ES-I3 (cell line): ENCODE data around the gene ETS1.

Source experiments
- H3K36me3 ChIP-seq: 2 replicates; pipeline ENCODE4 v1.6.1; 2013; ENCODE audit warnings: mild to moderate bottlenecking, low read length, control low read depth, moderate library complexity; ENCODE audit not compliant: insufficient read depth
- H3K4me1 ChIP-seq: 2 replicates; pipeline ENCODE4 v1.6.1; 2013; ENCODE audit warnings: mild to moderate bottlenecking, control low read depth, low read length; ENCODE audit not compliant: insufficient read depth
- H3K9ac ChIP-seq: 2 replicates; pipeline ENCODE4 v1.6.1; 2013; ENCODE audit warnings: low read depth, mild to moderate bottlenecking, low read length, moderate library complexity
- H3K9me3 ChIP-seq: 2 replicates; pipeline ENCODE4 v1.6.1; 2013; ENCODE audit warnings: mild to moderate bottlenecking, low read length, moderate library complexity; ENCODE audit not compliant: control insufficient read depth, insufficient read depth

Gene ETS1

GRCh38 chr11:128540469-128540868 lies 46.9 kb downstream of the ETS1 start:
- H3K9ac ChIP-seq: no peak overlapping the region
- H3K36me3 ChIP-seq: no peaks in the 10 kb centered on the region
- H3K4me1 ChIP-seq: peaks cover 5% of the 10 kb centered on the region; the same call in 1 of the 2 replicates
- H3K9me3 ChIP-seq: no peaks in the 10 kb centered on the region

GRCh38 chr11:128536506-128536905 lies 50.9 kb downstream of the ETS1 start:
- Histone ChIP-seq H3K9me3 (no peaks in the 10 kb centered on the region), H3K4me1 (peaks cover 18% of the 10 kb centered on the region), H3K36me3 (no peaks in the 10 kb centered on the region), H3K9ac (no peak overlapping the region)

GRCh38 chr11:128535468-128536457 lies 51.6 kb downstream of the ETS1 start:
- Histone ChIP-seq H3K36me3 (no peaks in the 10 kb centered on the region), H3K9ac (no peak overlapping the region), H3K4me1 (peaks cover 18% of the 10 kb centered on the region), H3K9me3 (no peaks in the 10 kb centered on the region)

- Histone ChIP-seq H3K9ac (peak overlapping the region; percentile 5; the same call in 1 of the 2 replicates), H3K4me1 (peaks cover 19% of the 10 kb centered on the region), H3K9me3 (no peaks in the 10 kb centered on the region), H3K36me3 (no peaks in the 10 kb centered on the region)
Measured at GRCh38 chr11:128533472-128533871, 53.9 kb downstream of the ETS1 start.

GRCh38 chr11:128532572-128533091 lies 54.7 kb downstream of the ETS1 start:
- peaks cover 25% of the 10 kb centered on the region for H3K4me1 ChIP-seq
- no peaks in the 10 kb centered on the region for H3K36me3 ChIP-seq
- H3K9ac ChIP-seq: peak overlapping the region; percentile 5; the same call in 1 of the 2 replicates
- H3K9me3 ChIP-seq: no peaks in the 10 kb centered on the region

- Histone ChIP-seq H3K9me3 (no peaks in the 10 kb centered on the region), H3K4me1 (peaks cover 25% of the 10 kb centered on the region), H3K9ac (no peak overlapping the region), H3K36me3 (no peaks in the 10 kb centered on the region)
Measured at GRCh38 chr11:128532016-128532571, 55.3 kb downstream of the ETS1 start.

GRCh38 chr11:128531588-128531987 lies 55.8 kb downstream of the ETS1 start:
- no peak overlapping the region for H3K9ac ChIP-seq
- no peaks in the 10 kb centered on the region for H3K36me3 ChIP-seq
- no peaks in the 10 kb centered on the region for H3K9me3 ChIP-seq
- H3K4me1 ChIP-seq: peaks cover 25% of the 10 kb centered on the region

- H3K9ac ChIP-seq: no peak overlapping the region
- no peaks in the 10 kb centered on the region for H3K9me3 ChIP-seq
- H3K36me3 ChIP-seq: no peaks in the 10 kb centered on the region
- H3K4me1 ChIP-seq: peaks cover 30% of the 10 kb centered on the region
Measured at GRCh38 chr11:128530118-128531074, 57.0 kb downstream of the ETS1 start.

- Histone ChIP-seq H3K9ac (no peak overlapping the region), H3K9me3 (no peaks in the 10 kb centered on the region), H3K36me3 (no peaks in the 10 kb centered on the region), H3K4me1 (peaks cover 35% of the 10 kb centered on the region)
Measured at GRCh38 chr11:128528294-128528693, 59.1 kb downstream of the ETS1 start.

- no peaks in the 10 kb centered on the region for H3K36me3 ChIP-seq
- peaks cover 32% of the 10 kb centered on the region for H3K4me1 ChIP-seq
- H3K9me3 ChIP-seq: no peaks in the 10 kb centered on the region
- H3K9ac ChIP-seq: no peak overlapping the region
Measured at GRCh38 chr11:128527046-128527445, 60.3 kb downstream of the ETS1 start.

- Histone ChIP-seq H3K4me1 (peaks cover 30% of the 10 kb centered on the region), H3K9ac (no peak overlapping the region), H3K36me3 (no peaks in the 10 kb centered on the region), H3K9me3 (no peaks in the 10 kb centered on the region)
Measured at GRCh38 chr11:128525411-128526243, 61.7 kb downstream of the ETS1 start.

GRCh38 chr11:128524172-128524571 lies 63.2 kb downstream of the ETS1 start:
- H3K36me3 ChIP-seq: no peaks in the 10 kb centered on the region
- no peaks in the 10 kb centered on the region for H3K9me3 ChIP-seq
- H3K4me1 ChIP-seq: peaks cover 32% of the 10 kb centered on the region
- H3K9ac ChIP-seq: no peak overlapping the region

GRCh38 chr11:128523641-128524040 lies 63.7 kb downstream of the ETS1 start:
- H3K9ac ChIP-seq: no peak overlapping the region
- H3K36me3 ChIP-seq: no peaks in the 10 kb centered on the region

More at GRCh38 chr11:128523641-128524040, 63.7 kb downstream of the ETS1 start:
- no peaks in the 10 kb centered on the region for H3K9me3 ChIP-seq
- H3K4me1 ChIP-seq: peaks cover 32% of the 10 kb centered on the region
